GM23338 (cell line): ENCODE measurements around the gene CDCA5.

ENCODE experiments used
- CREB1 ChIP-seq: fragments of 250-450 bp; sonication (Bioruptor Pico); IDR thresholded peaks from 2 replicates; pipeline ENCODE4 v1.5.0; 2020; ENCODE audit warnings: low read depth, mild to moderate bottlenecking, moderate library complexity
- CTCF ChIP-seq, 2 experiments: fragments of 200-600 bp in 1 of 2; sonication (generic) in 1 of 2; conservative IDR thresholded peaks; 2 replicates each; pipeline versions ENCODE4 v1.5.1 to v1.6.1; 2016 to 2017; ENCODE audit warnings: antibody characterized with exemption in 2 of 2, low read depth in 2 of 2, mild to moderate bottlenecking in 2 of 2, moderate library complexity in 1 of 2
- EZH2 ChIP-seq: fragments of 200-600 bp; sonication (generic); IDR thresholded peaks from one replicate; pipeline ENCODE4 v1.8.0; 2017; ENCODE audit warnings: antibody characterized with exemption, mild to moderate bottlenecking, low read depth; ENCODE audit not compliant: unreplicated experiment
- JUNB ChIP-seq: IDR thresholded peaks from one replicate; pipeline ENCODE4 v1.6.1; 2016; ENCODE audit warnings: antibody characterized with exemption; ENCODE audit not compliant: unreplicated experiment
- NANOG ChIP-seq: IDR thresholded peaks from 2 replicates; pipeline ENCODE4 v1.6.1; 2016; ENCODE audit warnings: antibody characterized with exemption, borderline replicate concordance
- POLR2AphosphoS5 ChIP-seq: IDR thresholded peaks from 2 replicates; pipeline ENCODE4 v1.6.1; 2016; ENCODE audit warnings: antibody characterized with exemption, low read depth
- REST ChIP-seq: IDR thresholded peaks from one replicate; pipeline ENCODE4 v1.6.1; 2018; ENCODE audit warnings: antibody characterized with exemption; ENCODE audit not compliant: unreplicated experiment

GRCh38 chr11:65069217-65069616 lies 14.6 kb downstream of the CDCA5 start:
- TF ChIP-seq JUNB (no peak), CTCF (conservative IDR thresholded peaks at IDR 0.05; ENCODE audit: low read depth in 2 of 2) (no peak), POLR2AphosphoS5 (no peak), CREB1 (CRISPR knock-in tag) (no peak), REST (no peak), EZH2 (no peak), NANOG (no peak)
